DMS53 treated with DMSO at 0.1 percent for 48 hours (cell line): ENCODE measurements around the gene ZNF568.
A peak's percentile ranks its signal among the peaks of the same experiment; 100 is the strongest.

Source experiments
- DNase-seq: peaks from one replicate; lab custom pipeline; 2025; ENCODE audit not compliant: unreplicated experiment; lab: John Stamatoyannopoulos, UW

ZNF568 gene

DNA sequence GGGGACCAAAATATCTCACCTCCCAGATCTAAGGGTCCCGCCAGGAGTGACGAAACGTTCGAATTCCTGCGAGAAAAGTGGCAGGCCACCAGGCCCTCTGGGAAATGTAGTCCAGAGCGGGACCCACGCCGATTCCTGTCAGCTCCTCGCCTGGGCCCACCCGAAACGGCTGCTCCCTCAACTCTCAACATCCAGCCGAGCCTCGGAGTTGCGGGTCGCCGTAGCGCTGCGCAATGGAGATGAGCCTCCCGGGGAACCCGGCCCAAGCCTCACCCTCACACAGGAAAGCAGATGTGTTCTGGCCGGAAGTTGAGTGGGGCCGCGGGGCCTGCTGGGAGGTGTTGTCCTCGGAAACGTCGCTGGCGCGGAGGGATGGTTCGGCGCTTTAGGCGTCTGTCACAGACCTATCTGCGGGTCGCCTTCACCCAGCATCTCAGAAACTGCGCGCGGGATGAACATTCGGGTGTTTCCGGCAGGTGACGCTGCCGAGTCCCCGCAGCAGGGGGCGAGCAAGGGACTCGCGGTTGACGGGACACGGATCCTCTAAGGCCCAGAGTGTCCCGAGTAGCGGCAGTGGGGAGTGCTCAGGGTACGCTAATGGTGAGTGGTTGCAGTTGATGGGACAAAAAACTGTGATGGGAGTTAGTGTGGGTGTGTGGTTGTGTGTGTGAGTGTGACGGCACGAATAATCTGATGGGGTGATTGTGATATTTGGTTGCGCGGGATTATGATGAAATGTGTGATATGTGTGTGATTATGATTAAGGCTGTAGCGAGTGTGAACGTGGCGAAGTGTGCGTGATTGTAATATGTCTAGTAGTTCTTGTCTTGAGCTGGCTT, at the start of gene ZNF568, which contains the start of gene ZNF829:
ZNF568 (plus strand) TSS at position 341 of the 839 bp plus-strand sequence. CDS start 6,439 bp downstream, outside the sequence.
ZNF829 (minus strand) TSS at position 300 of the 839 bp plus-strand sequence. CDS start 1,124 bp downstream, outside the sequence.
- peak; percentile 92 for DNase-seq

DNA sequence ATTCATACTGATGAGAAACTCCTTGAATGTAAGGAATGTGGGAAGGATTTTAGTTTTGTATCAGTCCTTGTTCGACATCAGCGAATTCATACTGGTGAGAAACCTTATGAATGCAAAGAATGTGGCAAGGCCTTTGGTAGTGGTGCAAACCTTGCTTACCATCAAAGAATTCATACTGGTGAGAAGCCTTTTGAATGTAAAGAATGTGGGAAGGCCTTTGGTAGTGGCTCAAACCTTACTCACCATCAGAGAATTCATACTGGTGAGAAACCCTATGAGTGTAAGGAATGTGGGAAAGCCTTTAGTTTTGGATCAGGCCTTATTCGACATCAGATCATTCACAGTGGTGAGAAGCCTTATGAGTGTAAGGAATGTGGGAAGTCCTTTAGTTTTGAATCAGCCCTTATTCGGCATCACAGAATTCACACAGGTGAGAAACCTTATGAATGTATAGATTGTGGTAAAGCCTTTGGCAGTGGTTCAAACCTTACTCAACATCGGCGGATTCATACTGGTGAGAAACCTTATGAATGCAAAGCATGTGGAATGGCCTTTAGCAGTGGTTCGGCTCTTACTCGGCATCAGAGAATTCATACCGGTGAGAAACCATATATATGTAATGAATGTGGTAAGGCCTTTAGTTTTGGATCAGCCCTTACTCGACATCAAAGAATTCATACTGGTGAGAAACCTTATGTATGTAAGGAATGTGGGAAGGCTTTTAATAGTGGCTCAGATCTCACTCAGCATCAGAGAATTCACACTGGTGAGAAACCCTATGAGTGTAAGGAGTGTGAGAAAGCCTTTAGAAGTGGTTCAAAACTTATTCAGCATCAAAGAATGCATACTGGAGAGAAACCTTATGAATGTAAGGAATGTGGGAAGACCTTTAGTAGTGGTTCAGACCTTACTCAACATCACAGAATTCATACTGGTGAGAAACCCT, 38.9 kb upstream of the ZNF568 start:
- no peak for DNase-seq

DNA sequence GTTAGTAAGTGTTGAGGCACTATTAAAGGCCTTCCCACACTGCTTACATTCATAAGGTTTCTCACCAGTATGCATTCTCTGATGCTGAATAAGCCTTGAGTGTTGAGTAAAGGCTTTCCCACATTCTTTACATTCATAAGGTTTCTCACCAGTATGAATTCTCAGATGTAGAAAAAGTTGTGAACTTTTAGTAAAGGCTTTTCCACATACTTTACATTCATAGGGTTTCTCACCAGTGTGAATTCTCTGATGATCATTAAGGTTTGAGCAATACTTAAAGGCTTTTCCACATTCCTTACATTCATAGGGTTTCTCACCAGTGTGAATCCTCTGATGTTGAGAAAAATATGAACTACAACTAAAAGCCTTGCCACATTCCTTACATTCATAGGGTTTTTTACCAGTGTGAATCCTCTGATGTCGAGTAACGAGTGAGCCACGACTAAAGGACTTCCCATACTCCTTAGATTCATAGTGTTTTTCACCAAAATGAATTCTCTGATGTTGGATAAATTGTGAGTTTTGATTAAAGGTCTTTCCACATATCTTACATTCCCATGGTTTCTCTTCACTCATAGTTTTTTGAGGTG, 24.3 kb upstream of the ZNF568 start:
- no peak for DNase-seq

DNA sequence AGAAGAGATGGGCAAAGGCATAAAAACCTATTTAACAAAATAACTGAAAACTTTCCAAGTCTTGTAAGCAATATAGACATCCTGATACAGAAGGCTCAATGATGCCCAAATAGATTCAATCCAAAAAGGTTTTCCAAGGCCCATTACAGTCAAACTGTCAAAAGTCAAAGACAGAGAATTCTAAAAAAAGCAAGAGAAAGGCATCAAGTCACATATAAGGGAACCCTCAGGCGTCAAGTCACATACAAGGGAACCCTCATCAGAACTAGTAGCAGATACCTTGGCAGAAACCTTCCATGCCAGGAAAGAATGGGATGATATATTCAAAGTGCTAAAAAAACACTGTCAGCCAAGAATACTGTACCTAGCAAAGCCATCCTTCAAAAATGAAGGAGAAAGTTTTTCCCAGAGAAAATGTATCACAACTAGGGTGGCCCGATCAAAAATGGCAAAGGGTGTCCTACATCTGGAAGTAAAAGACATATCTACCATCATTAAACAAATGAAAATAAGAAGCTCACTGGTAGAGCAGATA, 21.2 kb upstream of the ZNF568 start:
- DNase-seq = no peak

DNA sequence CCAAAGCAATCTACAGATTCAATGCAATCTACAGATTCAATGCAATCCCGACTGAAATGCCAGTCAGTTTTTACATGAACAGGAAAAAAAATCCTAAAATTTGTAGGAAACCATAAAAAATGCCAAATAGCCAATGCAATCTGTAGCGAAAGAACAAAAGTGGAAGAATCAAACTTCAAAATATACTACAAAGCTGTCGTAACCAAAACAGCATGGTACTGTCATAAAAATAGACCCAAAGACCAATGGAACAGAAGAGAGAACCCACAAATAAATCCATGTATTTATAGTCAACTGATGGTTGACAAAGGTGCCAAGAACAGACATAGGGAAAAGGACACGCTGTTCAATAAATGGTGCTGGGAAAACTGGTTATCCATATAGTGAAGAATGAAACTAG, 17.7 kb upstream of the ZNF568 start:
- DNase-seq = no peak

DNA sequence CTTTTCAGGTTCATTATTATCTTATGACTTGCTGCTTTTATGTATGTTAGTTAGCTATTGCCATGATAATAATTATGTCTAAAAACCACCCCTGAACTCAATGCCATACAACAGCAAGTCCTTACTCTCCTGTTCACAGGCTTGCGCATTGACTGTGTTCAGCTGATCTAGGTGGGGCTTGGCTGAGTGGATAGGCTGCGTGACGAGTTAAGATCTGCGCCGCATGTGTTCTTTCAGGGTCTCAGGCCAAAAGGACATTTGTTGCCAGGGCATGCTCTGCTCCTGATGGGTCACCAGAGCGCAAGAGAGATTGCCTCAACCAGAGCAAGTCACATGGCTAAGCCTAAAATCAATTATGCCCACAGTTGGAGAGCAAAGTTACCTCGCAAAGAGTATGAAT, 859 bp downstream of the ZNF568 start:
- DNase-seq = no peak

DNA sequence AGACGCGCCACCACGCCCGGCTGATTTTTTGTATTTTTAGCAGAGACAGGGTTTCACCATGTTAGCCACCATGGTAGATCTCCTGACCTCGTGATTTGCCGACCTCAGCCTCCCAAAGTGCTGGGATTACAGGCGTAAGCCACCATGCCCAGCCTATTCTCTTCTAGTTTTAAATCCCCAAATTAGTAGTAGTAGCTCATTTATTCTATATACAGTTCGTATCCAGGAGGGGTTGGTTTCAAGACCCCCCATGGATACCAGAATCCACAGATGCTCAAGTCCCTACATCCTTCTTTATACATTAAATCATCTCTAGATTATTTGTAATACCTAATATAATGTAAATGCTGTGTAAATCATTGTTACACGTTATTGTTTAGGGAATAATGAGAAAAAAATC, 2.0 kb downstream of the ZNF568 start:
- no peak for DNase-seq

DNA sequence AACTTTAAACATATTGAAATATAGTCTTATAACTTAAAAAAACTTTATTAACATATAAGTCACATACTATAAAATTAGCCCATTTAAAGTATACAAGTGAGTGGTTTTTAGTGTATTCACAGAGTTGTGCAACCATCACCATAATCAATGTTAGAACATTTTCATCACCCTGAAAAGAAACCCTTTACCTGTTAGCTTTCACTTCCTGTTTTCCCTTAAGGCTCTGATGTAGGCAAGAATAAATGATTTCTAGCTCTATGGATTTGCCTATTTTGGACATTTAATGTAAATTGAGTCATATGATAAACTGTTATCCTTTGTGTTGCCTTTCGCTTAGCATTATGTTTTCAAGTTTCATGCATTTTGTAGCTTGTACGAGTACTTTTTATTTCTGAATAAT, 15.6 kb downstream of the ZNF568 start:
- no peak for DNase-seq

DNA sequence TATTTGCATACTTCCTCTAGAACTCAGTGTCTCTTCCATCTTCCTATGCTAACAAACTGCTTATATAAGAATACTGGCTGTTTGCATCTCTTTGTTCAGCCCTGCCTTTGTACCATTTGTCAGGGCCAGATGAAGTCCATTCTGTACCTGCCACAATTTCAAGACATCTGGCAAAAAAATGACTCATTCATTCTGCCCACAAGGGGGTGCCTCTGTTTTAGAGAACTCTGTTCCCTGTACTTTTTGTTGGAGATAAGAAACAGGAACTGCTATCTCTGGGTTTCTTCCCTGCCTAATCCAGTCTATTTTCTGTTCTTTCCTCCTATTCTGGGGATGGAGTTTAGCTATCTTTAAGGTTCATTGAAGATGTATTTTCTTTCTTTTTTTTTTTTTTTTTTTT, 23.0 kb downstream of the ZNF568 start:
- DNase-seq = peak; percentile 32

DNA sequence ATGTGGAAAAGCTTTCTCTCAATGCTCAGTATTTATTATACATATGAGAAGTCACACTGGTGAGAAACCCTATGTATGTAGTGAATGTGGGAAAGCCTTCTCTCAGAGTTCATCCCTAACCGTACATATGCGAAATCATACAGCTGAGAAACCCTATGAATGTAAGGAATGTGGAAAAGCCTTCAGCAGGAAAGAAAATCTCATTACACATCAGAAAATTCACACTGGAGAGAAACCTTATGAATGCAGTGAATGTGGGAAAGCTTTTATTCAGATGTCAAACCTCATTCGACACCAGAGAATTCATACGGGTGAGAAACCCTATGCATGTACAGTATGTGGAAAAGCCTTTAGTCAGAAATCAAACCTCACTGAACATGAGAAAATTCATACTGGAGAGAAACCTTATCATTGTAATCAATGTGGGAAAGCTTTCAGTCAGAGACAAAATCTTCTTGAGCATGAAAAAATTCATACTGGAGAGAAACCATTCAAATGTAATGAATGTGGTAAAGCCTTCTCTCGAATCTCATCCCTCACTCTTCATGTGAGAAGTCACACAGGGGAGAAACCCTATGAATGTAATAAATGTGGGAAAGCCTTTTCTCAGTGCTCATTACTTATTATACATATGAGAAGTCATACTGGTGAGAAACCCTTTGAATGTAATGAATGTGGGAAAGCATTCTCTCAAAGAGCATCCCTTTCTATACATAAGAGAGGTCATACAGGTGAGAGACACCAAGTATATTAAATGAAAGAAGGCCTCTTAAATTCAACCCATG, 34.4 kb downstream of the ZNF568 start:
- no peak for DNase-seq

DNA sequence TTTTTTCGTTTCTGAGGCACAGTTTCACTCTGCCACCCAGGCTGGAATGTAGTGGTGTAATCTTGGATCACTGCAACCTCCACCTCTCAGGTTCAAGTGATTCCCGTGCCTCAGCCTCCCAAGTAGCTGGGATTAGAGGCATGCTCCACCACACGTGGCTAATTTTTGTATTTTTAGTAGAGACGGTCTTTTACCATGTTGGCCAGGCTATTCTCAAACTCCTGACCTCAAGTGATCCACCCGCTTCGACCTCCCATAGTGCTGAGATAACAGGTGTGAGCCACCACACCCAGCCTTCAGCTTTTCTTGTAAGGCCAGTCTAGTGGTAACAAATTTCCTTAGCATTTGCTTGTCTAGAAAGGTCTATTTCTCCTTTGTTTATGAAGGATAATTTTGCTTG, 46.2 kb downstream of the ZNF568 start:
- no peak for DNase-seq

DNA sequence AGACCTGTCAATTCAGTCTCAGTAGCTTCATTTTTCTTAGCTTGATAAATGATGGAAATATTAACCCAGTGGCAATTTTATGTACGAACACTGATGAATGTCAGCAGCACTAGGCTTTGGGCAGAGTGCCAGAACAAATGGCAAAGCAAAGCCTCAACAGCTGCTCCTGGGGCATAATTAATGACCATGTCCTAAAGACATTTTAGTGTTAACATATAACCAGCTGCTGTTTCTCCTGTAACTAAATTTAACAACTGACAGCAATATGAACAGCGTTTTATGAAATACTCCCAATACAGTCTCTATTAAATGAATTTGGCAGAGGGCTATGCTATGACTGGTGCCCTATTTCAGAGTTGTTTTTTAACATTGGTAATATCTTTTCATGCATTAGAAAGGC, 47.1 kb downstream of the ZNF568 start:
- DNase-seq = peak; percentile 32

DNA sequence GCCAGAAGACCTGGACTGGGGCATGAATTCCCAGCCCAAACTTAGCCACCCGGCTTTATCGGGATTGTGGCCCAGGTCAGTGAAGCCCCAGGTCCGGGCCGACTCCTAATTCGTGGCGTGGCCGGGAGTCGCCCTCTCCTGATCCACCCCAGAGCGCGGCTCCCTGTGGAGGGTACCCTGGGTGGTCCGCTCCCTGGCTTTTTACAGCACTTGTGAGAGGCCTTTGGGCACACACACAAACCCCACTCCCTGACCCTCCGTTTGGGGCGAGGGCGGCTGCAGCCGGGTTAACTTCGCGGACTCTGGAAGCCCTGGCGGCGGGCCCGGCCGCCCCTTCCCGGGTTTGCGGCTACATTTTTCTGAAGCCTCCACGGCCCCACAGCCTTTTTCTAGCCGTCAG, 56.4 kb downstream of the ZNF568 start:
- no peak for DNase-seq

DNA sequence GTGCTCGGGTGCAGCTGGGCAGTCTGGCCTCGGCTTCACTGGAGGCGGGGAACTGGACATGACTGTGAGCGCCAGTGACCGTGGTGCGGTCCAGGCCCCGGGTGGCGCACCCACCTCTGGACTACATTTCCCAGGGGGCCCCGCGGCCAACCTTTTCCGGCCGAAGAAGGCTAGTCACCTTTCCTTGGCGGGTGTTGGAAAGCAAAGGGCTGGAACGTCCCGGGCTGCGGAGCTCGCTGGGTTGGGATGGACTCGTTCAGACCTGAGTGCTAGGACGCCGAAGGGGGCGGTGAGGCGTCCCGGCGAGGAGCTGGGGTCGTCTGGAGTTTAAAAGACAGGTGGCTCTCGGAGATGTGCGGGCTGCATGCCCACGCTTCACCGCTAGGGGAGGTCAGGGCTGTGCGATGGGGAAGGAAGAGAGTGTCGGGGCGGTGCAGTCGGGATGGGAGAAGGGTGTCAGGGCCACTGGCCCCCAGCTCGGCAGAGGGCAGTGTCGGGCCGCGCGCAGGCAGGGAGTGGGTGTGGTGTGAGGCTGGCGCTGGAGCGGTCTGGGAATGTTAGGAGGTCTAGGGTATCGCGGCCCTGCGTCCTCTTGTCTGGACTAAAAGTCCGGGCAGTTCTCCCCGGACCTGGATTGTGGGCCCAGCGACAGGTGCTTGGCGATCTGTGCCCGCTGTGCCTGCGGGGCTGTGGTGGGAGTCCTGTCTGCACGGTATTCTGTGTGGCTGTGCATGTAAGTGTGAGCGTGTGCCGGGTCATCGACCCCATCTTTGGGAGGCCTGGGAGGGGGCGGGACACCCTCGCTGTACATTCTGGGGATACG, 57.1 kb downstream of the ZNF568 start:
- peak; percentile 87 for DNase-seq

DNA sequence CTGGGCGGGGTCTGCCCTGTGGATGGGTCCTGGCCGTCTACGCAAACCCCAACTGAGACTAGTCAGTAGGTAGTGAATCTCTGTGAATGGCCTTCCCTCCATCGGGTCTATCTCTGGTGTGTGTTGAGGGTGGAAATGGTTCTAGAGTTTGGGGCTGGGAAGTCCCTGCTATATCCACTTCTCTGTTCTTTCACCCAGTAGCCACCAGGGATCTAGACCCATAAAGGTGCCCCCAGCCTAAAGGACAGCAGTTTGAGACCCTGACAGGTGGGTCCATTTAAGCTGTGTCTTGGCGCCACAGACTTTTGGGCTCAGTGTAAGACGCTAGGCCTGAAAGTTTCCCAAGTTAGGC, 57.7 kb downstream of the ZNF568 start:
- DNase-seq = no peak

DNA sequence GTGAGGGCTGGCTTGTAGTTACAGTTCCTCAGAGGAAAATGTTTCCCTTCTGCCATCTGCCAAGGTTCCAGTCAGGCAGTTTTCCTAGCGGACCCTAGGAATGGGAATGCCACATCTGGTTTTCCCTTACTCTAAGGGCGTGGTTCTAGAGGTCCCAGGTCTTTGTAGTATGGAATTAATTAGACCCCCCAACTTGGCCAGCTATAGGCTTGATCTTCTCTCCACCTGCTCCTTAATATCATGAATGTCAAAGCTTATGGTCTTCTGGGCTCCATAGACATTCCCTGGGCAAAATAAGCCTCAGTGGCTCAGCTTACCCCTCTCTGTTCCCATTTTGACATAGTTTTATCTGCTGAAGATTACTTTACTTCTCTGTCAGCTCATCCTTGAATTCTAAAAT, 70.0 kb downstream of the ZNF568 start:
- DNase-seq = peak; percentile 14

DNA sequence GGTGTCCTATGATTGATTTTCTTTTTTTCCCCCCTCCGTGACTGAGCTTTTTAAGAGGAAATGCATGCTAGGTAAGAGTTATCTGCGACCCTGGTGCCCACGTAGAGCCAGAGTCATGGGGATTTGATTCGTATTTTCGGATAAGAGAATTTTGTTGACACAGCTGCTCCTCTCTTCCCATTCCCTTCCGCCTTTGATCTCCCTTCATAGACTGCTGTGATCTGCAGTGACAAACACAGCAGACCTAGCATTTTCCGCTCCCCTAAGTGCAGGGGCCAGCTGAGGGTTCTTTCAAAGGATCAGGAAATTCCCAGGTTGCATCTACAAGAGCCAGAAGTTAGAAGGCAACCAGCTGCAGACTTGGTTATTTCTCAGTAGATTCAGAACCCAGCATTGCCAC, 70.5 kb downstream of the ZNF568 start:
- peak; percentile 88 for DNase-seq

DNA sequence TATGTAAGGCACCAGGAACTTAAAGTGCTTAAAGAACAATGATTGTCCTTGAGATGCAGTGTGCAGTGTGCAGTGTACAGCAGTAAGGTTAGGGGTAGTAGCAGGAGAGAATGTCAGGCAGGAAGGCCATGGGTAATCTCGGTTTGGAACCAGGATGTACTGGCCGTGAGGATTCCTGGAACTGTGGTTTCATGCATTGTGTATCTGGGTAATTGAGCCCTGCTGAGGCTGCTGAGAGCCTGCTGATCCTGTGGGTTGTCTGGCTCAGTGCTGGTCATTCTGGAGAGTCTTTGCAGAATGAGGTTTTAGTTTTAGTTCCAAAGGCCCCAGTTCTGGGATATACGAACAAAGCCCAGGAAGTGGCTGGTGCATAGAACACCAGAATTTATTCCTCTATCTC, 71.0 kb downstream of the ZNF568 start:
- DNase-seq = no peak

DNA sequence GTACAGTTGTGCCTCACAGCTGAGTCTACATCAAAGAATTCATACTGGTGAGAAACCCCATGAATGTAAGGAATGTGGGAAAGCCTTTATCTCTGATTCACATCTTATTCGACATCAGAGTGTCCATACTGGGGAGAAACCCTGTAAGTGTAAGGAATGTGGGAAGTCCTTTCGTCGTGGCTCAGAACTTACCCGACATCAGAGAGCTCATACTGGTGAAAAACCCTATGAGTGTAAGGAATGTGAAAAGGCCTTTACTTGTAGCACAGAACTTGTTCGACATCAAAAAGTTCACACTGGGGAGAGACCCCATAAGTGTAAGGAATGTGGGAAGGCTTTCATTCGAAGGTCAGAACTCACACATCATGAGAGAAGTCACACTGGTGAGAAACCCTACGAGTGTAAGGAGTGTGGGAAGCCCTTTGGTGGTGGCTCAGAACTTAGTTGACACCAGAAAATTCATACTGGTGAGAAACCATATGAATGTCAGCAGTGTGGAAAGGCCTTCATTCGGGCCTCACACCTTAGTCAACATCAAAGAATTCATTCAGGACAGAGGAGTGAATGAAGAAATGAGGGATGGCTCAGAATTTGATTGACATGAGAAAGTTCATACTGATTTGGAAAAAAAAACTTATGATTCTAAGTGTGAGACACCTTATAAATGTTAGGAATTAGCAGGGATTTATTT, 81.2 kb downstream of the ZNF568 start:
- DNase-seq = no peak
